Activated naive CD4-positive, alpha-beta T cell treated with anti-CD3 and anti-CD28 coated beads, Interleukin-2, amount 50 U/mL, for 16 hours (primary cell): ENCODE data around the gene LRRC74A.

ENCODE experiments used
- DNase-seq: peaks from one replicate; pipeline ENCODE4 v3.0.0-alpha.2; 2020

Gene LRRC74A

GRCh38 chr14:76856769-76857168 lies 30.6 kb downstream of the LRRC74A start:
- no peak for DNase-seq

GRCh38 chr14:76861574-76862255 lies 35.5 kb downstream of the LRRC74A start:
- no peak for DNase-seq

- no peak for DNase-seq
These were observed 36.5 kb downstream of the LRRC74A start for GRCh38 chr14:76862546-76863282.

GRCh38 chr14:76863724-76864407 lies 37.7 kb downstream of the LRRC74A start:
- DNase-seq: no peak

- no peak for DNase-seq
These were observed 40.2 kb downstream of the LRRC74A start for GRCh38 chr14:76866456-76866855.

- peak; percentile 46 for DNase-seq
These were observed 41.6 kb downstream of the LRRC74A start for GRCh38 chr14:76867516-76868453.

- DNase-seq: no peak
These were observed 42.4 kb downstream of the LRRC74A start for GRCh38 chr14:76868454-76869170.

GRCh38 chr14:76870166-76870565 lies 44.0 kb downstream of the LRRC74A start:
- DNase-seq: no peak

- DNase-seq: peak; percentile 69
These were observed 46.7 kb downstream of the LRRC74A start for GRCh38 chr14:76872796-76873432.

- DNase-seq: no peak
These were observed 48.5 kb downstream of the LRRC74A start for GRCh38 chr14:76874734-76875133.

GRCh38 chr14:76876076-76876475 lies 49.9 kb downstream of the LRRC74A start:
- DNase-seq: peak; percentile 44

GRCh38 chr14:76877871-76878270 lies 51.7 kb downstream of the LRRC74A start:
- no peak for DNase-seq

- no peak for DNase-seq
These were observed 54.2 kb downstream of the LRRC74A start for GRCh38 chr14:76880449-76880848.

- no peak for DNase-seq
These were observed 55.1 kb downstream of the LRRC74A start for GRCh38 chr14:76881348-76881747.

GRCh38 chr14:76882651-76883050 lies 56.4 kb downstream of the LRRC74A start:
- DNase-seq: no peak

GRCh38 chr14:76883447-76883846 lies 57.2 kb downstream of the LRRC74A start:
- DNase-seq: no peak

- DNase-seq: no peak
These were observed 58.2 kb downstream of the LRRC74A start for GRCh38 chr14:76884394-76884793.

- no peak for DNase-seq
These were observed 58.7 kb downstream of the LRRC74A start for GRCh38 chr14:76884853-76885276.

- DNase-seq: no peak
These were observed 61.0 kb downstream of the LRRC74A start for GRCh38 chr14:76887191-76887590.

- no peak for DNase-seq
These were observed 65.2 kb downstream of the LRRC74A start for GRCh38 chr14:76891391-76891790.

- DNase-seq: no peak
These were observed 68.1 kb downstream of the LRRC74A start for GRCh38 chr14:76894308-76894707.
